Stimulated activated CD8-positive, alpha-beta memory T cell treated with anti-CD3 and anti-CD28 coated beads, Interleukin-4, amount 100 ng/mL, for 24 hours (primary cell): ENCODE measurements around the gene PEAR1.

Source experiments
- DNase-seq: peaks from one replicate; pipeline ENCODE4 v3.0.0-alpha.2; 2020; ENCODE audit warnings: low read depth

Gene PEAR1

DNA sequence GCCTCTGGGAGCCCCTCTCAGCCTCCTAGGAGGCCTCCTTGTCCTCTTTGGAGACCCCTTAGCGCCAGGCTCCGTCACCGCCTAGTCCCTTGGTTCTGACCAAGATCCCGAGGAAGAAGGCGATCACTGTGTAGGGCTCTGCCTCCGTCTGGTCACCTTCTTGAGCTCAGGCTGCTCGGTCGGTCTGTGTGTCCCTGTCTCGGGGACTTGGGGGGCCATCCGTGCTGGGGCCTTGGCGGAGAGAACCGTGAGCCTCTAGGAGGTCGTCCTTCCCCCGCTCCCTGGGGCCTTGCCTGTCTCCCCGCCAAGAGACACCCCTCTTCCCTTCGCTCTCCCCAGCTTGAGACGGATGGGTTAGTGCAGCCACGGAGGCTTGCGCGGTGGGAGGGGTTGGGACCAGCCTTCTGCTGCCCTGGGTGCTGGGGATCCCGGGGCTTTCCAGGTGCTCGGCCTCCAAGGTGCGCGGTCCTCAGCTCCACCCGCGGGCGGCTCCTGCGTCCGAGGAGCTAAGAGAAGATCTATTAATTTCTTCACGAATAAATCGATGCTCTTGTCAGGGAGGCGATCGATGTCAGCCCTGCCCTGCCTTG is 33.9 kb upstream of the PEAR1 start:
- no peak for DNase-seq

DNA sequence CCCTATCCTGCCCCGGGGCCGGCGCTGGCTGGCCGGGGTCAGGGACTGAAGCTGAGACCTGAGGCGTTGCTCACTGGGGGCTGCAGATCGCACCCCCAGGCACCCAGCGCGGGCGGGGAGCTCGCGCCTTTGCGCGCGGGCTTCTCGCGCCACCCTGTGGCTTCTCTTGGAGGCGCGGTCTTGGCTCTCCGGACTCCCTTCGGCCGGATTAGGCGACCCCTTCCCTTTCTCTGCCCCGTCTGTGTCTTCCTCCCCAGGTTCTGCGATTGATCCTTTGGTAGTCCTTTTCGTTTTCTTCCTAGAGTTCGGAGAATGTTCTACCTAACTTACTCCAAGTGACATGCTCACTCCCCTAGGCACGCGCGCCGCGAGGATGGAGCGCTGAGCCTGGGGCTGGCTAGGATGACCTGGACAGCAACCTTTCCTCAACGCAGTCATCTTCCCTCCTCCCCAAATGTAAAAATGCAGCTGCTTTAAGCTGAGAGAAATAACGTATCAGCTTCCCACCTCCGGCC is 33.3 kb upstream of the PEAR1 start:
- DNase-seq: peak; percentile 38

- DNase-seq: peak; percentile 39
Observed at GRCh38 chr1:156860628-156861423, 32.7 kb upstream of the PEAR1 start, which contains the start of gene NTRK1. Gene NTRK1 (plus strand): TSS chr1:156860865. CDS start chr1:156860935, 70 bp downstream.

DNA sequence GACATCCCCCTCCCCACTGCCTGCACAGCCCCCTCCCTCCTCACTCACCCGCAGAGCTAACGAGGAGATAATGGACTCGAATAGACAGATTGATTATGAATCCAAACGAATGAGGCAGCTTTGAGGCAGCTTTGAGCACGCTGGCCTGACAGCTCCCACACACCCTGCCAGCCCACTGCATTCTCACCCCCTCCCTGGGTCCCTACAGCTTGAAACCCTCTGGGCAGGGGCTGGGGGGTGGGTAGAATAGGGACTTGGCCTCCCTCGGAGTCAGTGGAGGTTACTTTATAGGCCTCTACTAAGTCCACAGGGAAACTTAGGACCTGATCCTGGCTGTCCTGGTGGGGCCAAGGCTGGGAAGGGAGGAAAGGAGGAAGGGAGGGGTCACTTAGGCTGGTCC is 30.9 kb upstream of the PEAR1 start:
- DNase-seq: no peak

DNA sequence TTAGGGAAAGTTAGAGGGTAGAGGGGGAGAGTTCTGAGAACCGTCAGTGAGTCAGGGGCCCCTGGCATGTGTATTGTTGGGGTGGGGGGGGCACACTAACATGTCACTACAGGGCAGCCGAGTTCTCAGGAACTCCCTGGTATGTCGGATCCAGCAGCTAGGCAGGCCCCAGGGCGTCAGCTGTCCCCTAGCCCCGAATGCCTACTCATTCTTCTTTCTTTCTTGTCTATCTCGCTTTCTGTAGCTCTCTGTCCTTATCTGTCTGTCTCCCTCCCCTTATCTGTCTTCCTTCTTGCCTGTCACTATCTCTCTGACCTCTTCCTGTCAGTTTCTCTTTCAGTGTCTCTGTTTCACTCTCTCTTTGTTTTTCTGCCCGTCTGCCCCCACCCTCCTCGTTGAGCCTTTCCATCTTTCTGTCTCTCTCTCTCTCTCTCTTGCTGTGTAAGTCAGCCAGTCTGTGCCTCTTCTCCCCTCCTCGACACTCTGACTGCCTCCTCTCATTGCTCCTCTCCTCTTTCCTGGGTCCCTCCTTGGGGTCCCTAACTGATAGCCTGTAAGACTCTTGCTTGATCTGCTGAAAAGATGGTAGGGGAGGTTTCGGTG is 30.4 kb upstream of the PEAR1 start:
- no peak for DNase-seq

DNA sequence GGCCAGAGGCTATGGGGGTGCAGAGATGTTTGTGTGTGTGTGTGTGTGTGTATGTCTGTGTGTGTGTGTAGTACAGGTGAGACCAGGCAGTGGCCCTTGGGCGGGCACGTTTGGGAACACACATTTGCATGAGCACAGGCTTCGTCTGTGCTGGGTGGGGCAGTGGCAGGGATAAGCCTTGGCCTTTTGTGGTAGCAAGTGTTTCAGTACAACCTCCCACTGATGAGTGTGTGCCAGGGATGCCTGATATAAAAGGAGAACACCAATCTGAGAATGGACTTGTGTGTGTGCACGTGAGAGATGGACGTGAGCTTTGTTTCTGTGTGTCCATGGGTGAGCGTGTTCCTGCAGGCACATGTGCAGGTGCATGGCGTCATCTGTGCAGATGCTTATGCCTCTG is 29.9 kb upstream of the PEAR1 start:
- DNase-seq: no peak

DNA sequence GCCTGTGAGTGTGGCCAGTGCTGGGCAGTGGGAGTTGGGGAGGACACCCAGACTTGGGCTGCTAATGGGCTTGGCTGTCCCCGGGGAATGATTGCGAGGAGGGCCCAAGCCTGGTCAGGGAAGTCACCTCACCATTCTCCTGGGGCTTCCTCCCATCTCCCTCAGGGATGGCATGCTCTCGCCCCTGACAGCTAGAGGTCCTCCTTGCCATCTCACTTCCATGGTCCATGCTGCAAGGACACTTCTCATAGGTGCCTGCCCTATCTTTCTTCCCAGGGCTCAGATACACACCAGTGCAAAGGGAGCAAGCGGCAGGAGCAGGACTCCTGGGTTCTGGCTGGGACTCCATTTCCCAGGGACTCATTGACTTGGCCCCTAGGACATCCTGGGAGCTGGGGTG is 28.7 kb upstream of the PEAR1 start:
- DNase-seq: no peak

DNA sequence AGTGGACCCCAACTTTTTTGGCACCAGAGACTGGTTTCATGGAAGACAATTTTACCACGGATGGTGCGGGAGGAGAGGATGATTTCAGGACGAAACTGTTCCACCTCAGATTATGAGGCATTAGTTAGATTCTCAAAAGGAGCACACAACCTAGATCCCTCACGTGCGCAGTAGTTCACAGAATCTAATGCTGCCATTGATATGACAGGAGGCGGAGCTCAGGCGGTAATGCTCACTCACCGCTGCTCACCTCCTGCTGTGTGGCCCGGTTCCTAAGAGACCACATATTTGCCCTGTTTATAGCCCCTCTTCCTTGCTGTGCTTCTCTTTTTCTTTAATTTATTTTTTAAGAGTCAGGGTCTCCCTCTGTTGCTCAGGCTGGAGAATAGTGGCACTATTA is 28.3 kb upstream of the PEAR1 start:
- DNase-seq: no peak

GRCh38 chr1:156865865-156866248 is 27.7 kb upstream of the PEAR1 start:
- DNase-seq: no peak

GRCh38 chr1:156866249-156866909 is 27.1 kb upstream of the PEAR1 start:
- no peak for DNase-seq

- no peak for DNase-seq
Observed at GRCh38 chr1:156868341-156868740, 25.2 kb upstream of the PEAR1 start.

DNA sequence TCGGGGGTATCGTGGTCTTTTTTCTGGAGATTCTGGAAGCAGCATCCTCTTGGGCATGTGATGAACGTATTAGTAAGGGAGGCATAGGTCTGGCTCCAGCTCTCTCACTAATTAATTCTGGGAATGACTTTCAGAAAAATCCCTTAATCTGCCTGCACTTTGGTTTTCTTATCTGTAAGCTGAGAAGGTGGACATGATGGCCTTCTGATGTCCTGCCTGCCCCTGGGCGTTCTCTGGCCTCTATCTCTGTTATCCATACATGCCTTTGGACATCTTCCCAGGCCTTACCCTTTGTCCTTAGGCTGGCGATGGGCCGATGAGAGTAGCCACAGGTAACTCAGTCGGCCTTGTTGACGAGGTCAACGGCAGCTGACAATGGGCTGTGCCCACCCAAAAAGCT is 24.1 kb upstream of the PEAR1 start:
- DNase-seq: no peak

GRCh38 chr1:156873659-156874058 is 19.9 kb upstream of the PEAR1 start:
- DNase-seq: no peak

DNA sequence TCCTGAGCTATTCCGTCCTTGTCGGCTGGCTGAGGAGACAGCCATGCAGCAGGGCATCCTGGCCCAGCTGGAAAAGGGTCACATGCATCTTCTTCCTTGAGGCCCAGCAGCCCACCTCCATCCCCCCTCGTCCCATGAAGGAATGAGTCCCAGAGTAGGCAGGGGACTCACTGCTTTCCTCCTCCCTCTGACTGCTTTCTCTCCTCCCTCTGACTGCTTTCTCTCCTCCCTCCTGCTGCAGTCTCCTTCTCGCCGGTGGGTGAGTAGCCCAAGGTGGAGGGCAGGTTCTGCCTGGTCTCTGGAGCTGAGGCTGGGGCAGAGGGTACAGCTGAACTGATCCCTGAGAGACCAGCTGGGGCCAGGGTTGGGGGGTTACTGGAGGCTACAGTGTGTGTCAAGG is 19.4 kb upstream of the PEAR1 start:
- DNase-seq: no peak

GRCh38 chr1:156874572-156875340 is 18.8 kb upstream of the PEAR1 start:
- DNase-seq: no peak

GRCh38 chr1:156875341-156875615 is 18.2 kb upstream of the PEAR1 start:
- DNase-seq: no peak

DNA sequence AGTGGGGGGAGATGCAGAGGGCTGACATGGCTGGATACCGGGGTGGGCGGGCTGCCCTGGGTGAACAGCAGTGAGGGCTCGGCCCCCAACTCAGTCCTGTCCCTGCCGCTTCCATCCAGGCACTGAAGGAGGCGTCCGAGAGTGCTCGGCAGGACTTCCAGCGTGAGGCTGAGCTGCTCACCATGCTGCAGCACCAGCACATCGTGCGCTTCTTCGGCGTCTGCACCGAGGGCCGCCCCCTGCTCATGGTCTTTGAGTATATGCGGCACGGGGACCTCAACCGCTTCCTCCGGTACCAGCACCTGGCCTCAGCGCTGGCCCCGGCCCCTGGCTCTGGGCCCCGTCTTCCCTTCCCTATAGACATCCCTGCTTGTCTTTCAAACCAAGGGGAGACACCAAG is 17.2 kb upstream of the PEAR1 start:
- no peak for DNase-seq

DNA sequence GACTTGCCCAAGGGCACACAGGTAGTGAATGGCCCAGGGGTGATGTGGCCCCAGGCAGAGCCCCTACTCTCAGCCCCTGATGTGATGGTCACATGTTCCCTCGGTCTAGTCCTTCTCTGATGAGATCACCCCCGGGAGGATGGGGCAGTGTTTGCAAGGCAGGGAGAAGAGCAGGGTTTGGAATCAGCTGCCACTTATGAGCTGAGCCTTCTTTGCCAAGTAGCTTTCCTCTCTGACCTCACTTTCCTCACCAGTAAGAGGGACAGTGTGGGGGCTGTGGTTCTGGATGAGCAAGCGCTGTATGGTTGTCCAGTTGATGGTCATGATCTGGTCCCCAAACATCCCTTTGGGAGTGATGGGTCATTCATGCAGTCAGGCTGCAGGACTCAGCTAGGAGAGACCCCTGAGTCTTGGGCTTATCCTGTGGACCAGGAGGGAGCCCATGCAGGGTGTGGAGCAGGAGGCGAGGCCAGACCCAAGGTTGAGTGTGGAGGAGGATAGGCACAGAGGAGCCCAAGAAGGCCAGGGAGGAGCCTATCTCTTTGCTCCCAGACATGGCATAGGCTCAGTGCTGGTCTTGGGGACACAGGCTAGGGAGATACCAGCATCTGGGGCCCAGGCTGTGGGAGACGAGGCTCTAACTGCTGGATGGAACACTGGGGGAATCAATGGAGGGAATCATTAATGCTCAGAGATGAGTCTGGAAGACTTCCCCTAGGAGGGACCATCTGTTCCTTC is 15.9 kb upstream of the PEAR1 start:
- DNase-seq: no peak

DNA sequence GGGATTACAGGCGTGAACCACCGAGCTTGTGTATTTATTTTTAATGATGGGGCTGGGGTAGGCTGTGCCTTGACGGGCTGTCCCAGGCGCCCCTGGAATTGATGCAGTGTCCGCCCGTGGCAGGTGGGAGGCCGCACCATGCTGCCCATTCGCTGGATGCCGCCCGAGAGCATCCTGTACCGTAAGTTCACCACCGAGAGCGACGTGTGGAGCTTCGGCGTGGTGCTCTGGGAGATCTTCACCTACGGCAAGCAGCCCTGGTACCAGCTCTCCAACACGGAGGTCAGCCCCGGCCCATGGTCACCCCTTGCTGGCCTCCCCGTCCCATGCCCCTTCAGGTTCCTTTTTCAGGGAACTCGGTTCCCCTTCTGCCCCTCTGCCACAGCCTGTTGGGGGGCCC is 13.6 kb upstream of the PEAR1 start:
- no peak for DNase-seq

- no peak for DNase-seq
Observed at GRCh38 chr1:156880473-156880872, 13.0 kb upstream of the PEAR1 start.

DNA sequence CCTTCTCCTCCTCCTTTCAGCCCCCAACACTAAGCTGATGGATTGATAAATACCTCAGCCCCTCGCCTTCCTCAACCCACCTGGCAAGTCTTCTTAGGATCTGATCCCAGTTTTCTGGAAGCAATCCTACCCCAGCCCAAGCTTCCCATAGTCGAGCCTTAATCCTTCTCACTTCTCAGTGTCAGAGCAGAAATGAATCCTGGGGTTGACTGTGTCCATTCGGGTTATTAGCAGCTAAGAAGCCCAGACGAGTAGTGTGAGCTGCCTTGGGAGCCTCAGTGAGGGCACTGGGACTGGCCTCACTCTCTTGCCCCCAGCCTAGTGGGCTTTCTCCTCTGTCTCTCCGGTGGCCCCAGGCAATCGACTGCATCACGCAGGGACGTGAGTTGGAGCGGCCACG is 12.4 kb upstream of the PEAR1 start:
- no peak for DNase-seq

DNA sequence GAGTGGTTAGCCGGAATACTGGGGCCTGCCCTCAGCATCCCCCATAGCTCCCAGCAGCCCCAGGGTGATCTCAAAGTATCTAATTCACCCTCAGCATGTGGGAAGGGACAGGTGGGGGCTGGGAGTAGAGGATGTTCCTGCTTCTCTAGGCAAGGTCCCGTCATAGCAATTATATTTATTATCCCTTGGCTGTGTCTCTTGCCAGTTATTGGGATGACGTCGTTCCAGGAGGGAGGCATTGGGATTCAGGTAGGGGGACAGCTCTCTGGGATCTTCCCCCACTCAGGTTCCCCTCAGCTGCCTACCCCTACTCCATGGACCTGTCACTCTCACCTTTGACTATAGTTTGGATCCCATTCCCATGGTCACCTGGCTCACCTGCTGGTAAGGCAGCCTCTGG is 11.9 kb upstream of the PEAR1 start:
- DNase-seq: no peak
